ENCODE measurements around the gene CFL1.
"Not testable (repeated sequence)": the region's sequence is repeated elsewhere in the genome, so short reads cannot be mapped to it uniquely, and the experiment has no call there.

The CFL1 gene

GRCh38 chr11:65857853-65858680, at the start of gene CFL1:
Gene CFL1 (minus strand): TSS chr11:65858180. CDS start chr11:65858099, 81 bp downstream.
- peak; percentile 90 to 94 (median 94) for DNase-seq (ENCODE audit: low read depth in 3 of 3)

- no peak for DNase-seq (ENCODE audit: low read depth in 3 of 3)
These were observed 48.6 kb upstream of the CFL1 start for GRCh38 chr11:65906602-65907001.

- DNase-seq (ENCODE audit: low read depth in 3 of 3): no peak
These were observed 45.7 kb upstream of the CFL1 start for GRCh38 chr11:65903715-65904114.

- DNase-seq (ENCODE audit: low read depth in 3 of 3): no peak
These were observed 45.1 kb upstream of the CFL1 start for GRCh38 chr11:65903068-65903481.

GRCh38 chr11:65900899-65901180, 42.9 kb upstream of the CFL1 start:
- DNase-seq (ENCODE audit: low read depth in 3 of 3): no peak

- peak; percentile 89 to 91 (median 90) for DNase-seq (ENCODE audit: low read depth in 3 of 3)
These were observed 42.3 kb upstream of the CFL1 start, which contains the start of gene FOSL1 for GRCh38 chr11:65900125-65900898. Gene FOSL1 (minus strand): TSS chr11:65900388. CDS start chr11:65900339, 49 bp downstream.

- DNase-seq (ENCODE audit: low read depth in 3 of 3): peak; percentile 56 to 70 (median 66)
These were observed 41.6 kb upstream of the CFL1 start for GRCh38 chr11:65899356-65900124.

- no peak for DNase-seq (ENCODE audit: low read depth in 3 of 3)
These were observed 40.8 kb upstream of the CFL1 start for GRCh38 chr11:65898656-65899355.

- DNase-seq (ENCODE audit: low read depth in 3 of 3): no peak
These were observed 39.1 kb upstream of the CFL1 start for GRCh38 chr11:65897020-65897471.

- DNase-seq (ENCODE audit: low read depth in 3 of 3): no peak
These were observed 38.3 kb upstream of the CFL1 start for GRCh38 chr11:65896034-65896999.

- DNase-seq (ENCODE audit: low read depth in 3 of 3): no peak
These were observed 37.6 kb upstream of the CFL1 start for GRCh38 chr11:65895482-65895981.

GRCh38 chr11:65894034-65894591, 36.1 kb upstream of the CFL1 start:
- DNase-seq (ENCODE audit: low read depth in 3 of 3): no peak

- DNase-seq (ENCODE audit: low read depth in 3 of 3): no peak
These were observed 34.8 kb upstream of the CFL1 start for GRCh38 chr11:65892661-65893317.

- not testable (repeated sequence) for DNase-seq (ENCODE audit: low read depth in 3 of 3)
These were observed 34.2 kb upstream of the CFL1 start for GRCh38 chr11:65892137-65892540.

- DNase-seq (ENCODE audit: low read depth in 3 of 3): peak in 1 of 3 experiments; percentile 53
These were observed 33.5 kb upstream of the CFL1 start for GRCh38 chr11:65891219-65892136.

GRCh38 chr11:65890324-65891218, 32.6 kb upstream of the CFL1 start, which contains the start of gene CCDC85B:
Gene CCDC85B (plus strand): TSS chr11:65890673. CDS start chr11:65890784, 111 bp downstream.
- DNase-seq (ENCODE audit: low read depth in 3 of 3): peak; percentile 97 to 98 (median 97)

Measured in stimulated activated CD4-positive, alpha-beta T cell treated with anti-CD3 and anti-CD28 coated beads, TNF-alpha, amount 100 ng/mL, for 4 hours (primary cell).